ENCODE data around the gene ZSCAN12.

GRCh38 chr6:28336284-28337120 lies 63.0 kb downstream of the ZSCAN12 start:
- TF ChIP-seq CTCF (conservative IDR thresholded peaks at IDR 0.05 in 1 of 2, IDR thresholded peaks at IDR 0.05 in 1 of 2; ENCODE audit: low read depth in 1 of 2, low read length in 2 of 2) (no peak), EZH2 (IDR thresholded peaks at IDR 0.05; ENCODE audit: low read length, missing control alignments) (no peak)
